ENCODE results near the gene MEGF9. TPM values are rescaled to one million over a fixed set of nuclear protein-coding genes. Genes with fewer than 3 reads are reported as not detected.

Gene MEGF9
- total RNA-seq, 2 experiments from 2014 or later, result 6.4 to 6.7 TPM

DNA sequence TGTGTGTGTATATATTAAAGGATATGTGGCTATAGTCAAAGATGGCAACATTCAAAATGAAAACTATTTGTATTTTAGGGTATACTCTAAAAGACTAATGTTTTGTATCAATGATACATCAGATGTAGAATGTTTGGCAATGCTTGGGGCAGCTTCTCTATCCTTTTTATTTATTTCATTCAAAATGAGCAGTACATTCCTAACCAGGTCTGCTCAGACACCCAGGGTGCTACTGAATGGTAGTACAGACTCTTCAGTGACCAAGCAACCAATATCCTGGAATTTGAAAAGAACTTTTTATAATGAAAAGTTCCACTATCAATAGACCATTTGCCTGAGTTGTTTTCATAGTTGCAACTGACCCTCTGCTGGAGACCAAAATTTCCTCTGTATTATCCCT, 23.9 kb downstream of the MEGF9 start:
- Mint-ChIP-seq H3K4me3 (no peak overlapping the region), H3K36me3 (peaks cover 6% of the 10 kb centered on the region), H3K27ac (no peak overlapping the region), H3K4me1 (peaks cover 29% of the 10 kb centered on the region), H3K9me3 (ENCODE audit: low read depth) (peaks cover 2% of the 10 kb centered on the region), H3K27me3 (no peaks in the 10 kb centered on the region)
- CTCF ChIA-PET, result no interaction called here
- no peak for ATAC-seq
- no peak for DNase-seq

DNA sequence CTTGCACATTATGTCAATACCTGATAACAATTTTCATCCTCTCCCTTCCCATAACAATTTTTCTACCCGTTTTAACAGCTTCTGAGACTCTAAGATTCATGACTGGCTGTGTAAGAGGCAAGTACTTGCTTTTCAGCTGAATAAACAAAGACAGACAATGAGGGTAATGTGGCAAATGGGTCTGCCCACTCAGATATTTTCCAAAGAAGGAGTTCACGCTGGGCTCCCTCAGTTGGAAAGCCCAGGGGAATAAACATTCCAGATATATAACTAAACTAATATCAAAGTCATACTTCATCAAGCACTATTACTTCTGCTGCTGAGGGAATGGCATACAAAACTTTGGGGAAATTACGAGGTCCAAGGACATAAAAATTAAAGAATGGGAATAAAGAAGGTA, 24.4 kb downstream of the MEGF9 start:
- peaks cover 26% of the 10 kb centered on the region for H3K4me1 Mint-ChIP-seq
- peaks cover 6% of the 10 kb centered on the region for H3K36me3 Mint-ChIP-seq
- H3K9me3 Mint-ChIP-seq (ENCODE audit: low read depth), result peaks cover 2% of the 10 kb centered on the region
- DNase-seq (no peak), ATAC-seq (no peak)
- CTCF ChIA-PET, result no interaction called here
- no peaks in the 10 kb centered on the region for H3K27me3 Mint-ChIP-seq
- H3K27ac Mint-ChIP-seq, result no peak overlapping the region
- H3K4me3 Mint-ChIP-seq, result no peak overlapping the region

DNA sequence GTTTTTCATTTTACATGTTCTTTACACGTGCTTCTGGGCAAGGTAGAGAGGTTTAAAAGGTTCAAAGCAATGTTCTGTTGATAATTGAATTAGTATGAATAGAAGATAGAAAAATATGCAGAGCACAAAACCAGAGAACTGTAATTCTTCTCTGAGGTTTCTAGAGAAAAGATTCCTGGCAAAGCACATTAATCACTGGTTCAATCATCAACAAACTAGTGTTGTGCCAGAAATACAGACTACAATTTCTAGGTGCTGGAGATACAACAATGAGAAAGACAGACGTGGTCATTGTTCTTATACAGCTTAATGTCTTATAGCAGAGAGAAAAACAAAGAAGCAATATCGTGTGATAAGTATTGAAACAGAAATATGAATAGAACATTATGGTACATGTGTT, 25.5 kb downstream of the MEGF9 start:
- CTCF ChIA-PET, result no interaction called here
- Mint-ChIP-seq H3K27me3 (no peaks in the 10 kb centered on the region), H3K27ac (no peak overlapping the region), H3K4me3 (no peak overlapping the region), H3K9me3 (ENCODE audit: low read depth) (peaks cover 2% of the 10 kb centered on the region), H3K36me3 (peaks cover 6% of the 10 kb centered on the region), H3K4me1 (peaks cover 15% of the 10 kb centered on the region)
- DNase-seq, result no peak
- ATAC-seq, result no peak

DNA sequence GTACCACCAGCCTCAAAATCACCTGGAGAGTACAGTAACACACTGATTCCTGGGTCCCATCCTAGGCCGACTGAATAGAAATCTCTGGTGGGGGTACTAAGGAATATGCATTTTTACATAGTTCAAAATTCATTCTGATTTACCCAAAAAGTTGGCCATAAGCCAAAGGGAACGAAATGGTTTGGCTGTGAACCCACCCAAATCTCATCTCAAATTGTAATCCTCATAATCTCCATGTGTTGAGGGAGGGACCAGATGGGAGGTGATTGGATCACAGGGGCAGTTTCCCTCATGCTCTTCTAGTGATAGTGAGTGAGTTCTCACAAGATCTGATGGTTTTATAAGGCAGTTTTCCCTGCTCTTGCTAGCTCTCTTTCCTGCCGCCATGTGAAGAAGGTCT, 31.1 kb downstream of the MEGF9 start:
- no peaks in the 10 kb centered on the region for H3K4me1 Mint-ChIP-seq
- CTCF ChIA-PET, result no interaction called here

DNA sequence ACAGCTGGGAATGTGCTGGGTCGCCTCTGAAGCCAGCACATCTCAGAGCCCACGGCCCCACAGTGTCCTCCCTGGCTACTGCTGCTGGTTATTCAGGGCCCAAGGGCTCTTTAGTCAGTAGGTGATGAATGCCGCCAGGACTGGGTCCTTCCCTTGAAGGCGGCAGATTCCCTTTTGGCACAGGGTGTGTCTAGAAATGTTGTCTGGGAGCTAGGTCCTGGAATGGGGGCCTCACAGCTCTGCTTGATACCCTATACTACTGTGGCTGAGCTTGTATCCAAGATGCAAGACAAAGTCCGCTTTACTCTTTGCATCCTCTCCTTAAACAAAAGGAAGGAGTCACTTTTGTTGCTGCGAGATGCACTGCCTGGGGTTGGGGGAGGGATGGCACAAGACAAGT, 33.1 kb downstream of the MEGF9 start:
- H3K4me1 Mint-ChIP-seq, result no peaks in the 10 kb centered on the region
- H3K27me3 Mint-ChIP-seq, result no peaks in the 10 kb centered on the region
- no peak for ATAC-seq
- H3K27ac Mint-ChIP-seq, result no peak overlapping the region
- peaks cover 2% of the 10 kb centered on the region for H3K9me3 Mint-ChIP-seq (ENCODE audit: low read depth)
- no peak for DNase-seq
- peaks cover 3% of the 10 kb centered on the region for H3K36me3 Mint-ChIP-seq
- CTCF ChIA-PET, result interaction anchor here (0.6 kb wide), 1 partner anchor 192 kb away, joined by 3 read pairs; no protein-coding TSS in a partner anchor
- no peak overlapping the region for H3K4me3 Mint-ChIP-seq

More for the DNA sequence above, 31.1 kb downstream of the MEGF9 start:
- Mint-ChIP-seq H3K27me3 (no peaks in the 10 kb centered on the region), H3K27ac (no peak overlapping the region), H3K9me3 (ENCODE audit: low read depth) (peaks cover 2% of the 10 kb centered on the region), H3K36me3 (peaks cover 3% of the 10 kb centered on the region), H3K4me3 (no peak overlapping the region)
- ATAC-seq (no peak), DNase-seq (no peak)

DNA sequence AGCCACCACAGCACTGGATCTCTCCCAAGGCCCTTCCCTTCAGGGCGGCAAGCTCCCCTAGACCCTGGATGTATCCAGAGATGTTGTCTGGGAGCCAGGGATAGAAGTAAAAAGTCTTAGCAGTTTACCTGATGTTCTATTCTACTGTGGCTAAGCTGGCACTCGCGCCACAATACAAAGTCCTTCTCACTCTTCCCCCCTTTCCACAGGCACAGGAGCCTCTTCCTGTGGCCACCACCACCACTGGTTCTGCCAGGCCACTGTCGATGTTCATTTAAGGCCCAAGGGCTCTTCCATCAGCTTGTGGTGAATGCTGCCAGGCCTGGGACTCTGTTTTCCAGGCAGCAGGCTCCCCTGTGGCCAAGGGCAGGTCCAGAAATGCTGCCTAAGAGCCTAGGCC, 33.7 kb downstream of the MEGF9 start:
- no peak for DNase-seq
- no peak overlapping the region for H3K27ac Mint-ChIP-seq
- H3K9me3 Mint-ChIP-seq (ENCODE audit: low read depth), result no peaks in the 10 kb centered on the region
- no peak overlapping the region for H3K4me3 Mint-ChIP-seq
- H3K4me1 Mint-ChIP-seq, result no peaks in the 10 kb centered on the region
- ATAC-seq, result no peak
- CTCF ChIA-PET, result interaction anchor here (1.2 kb wide), 1 partner anchor 20 kb away, joined by 4 read pairs; no protein-coding TSS in a partner anchor
- H3K36me3 Mint-ChIP-seq, result peaks cover 1% of the 10 kb centered on the region
- no peaks in the 10 kb centered on the region for H3K27me3 Mint-ChIP-seq

DNA sequence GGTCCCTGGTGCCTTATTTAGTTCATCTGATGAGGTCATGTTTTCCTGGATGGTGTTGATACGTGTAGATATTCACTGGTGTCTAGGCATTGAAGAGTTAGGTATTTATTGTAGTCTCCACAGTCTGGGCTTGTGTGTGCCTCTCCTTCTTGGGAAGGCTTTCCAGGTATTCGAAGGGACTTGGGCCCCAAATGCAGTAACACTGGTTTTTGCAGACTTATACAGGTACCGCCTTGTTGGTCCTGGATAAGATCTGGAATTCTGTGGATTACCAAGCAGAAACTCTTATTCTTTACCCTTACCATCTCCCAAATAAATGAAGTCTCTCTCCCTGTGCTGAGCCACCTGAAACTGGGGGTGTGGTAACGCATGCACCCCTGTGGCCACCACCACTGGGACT, 34.1 kb downstream of the MEGF9 start:
- no peaks in the 10 kb centered on the region for H3K4me1 Mint-ChIP-seq
- no peak overlapping the region for H3K27ac Mint-ChIP-seq
- no peaks in the 10 kb centered on the region for H3K27me3 Mint-ChIP-seq
- peaks cover 1% of the 10 kb centered on the region for H3K36me3 Mint-ChIP-seq
- H3K4me3 Mint-ChIP-seq, result no peak overlapping the region
- CTCF ChIA-PET, result interaction anchor here (1.2 kb wide), 1 partner anchor 19 kb away, joined by 4 read pairs; no protein-coding TSS in a partner anchor
- no peaks in the 10 kb centered on the region for H3K9me3 Mint-ChIP-seq (ENCODE audit: low read depth)
- DNase-seq (no peak), ATAC-seq (no peak)

DNA sequence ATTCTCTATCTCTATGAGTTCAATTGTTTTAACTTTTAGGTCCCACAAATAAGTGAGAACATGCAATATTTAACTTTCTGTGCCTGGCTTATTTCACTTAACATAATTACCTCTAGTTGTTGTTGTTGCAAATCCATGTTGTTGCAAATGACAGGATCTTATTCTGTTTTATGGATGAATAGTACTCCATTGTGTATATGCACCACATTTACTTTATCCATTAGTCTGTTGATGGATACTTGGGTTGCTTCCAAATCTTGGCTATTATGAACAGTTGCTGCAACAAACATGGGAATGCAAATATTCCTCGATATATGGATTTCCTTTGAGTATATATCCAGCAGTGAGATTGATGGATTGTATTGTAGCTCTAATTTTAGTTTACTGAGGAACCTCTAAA, 36.3 kb downstream of the MEGF9 start:
- Mint-ChIP-seq H3K4me1 (no peaks in the 10 kb centered on the region), H3K27me3 (no peaks in the 10 kb centered on the region), H3K4me3 (no peak overlapping the region), H3K27ac (no peak overlapping the region), H3K36me3 (peaks cover 1% of the 10 kb centered on the region), H3K9me3 (ENCODE audit: low read depth) (no peaks in the 10 kb centered on the region)
- DNase-seq, result no peak
- ATAC-seq, result no peak
- CTCF ChIA-PET, result no interaction called here

DNA sequence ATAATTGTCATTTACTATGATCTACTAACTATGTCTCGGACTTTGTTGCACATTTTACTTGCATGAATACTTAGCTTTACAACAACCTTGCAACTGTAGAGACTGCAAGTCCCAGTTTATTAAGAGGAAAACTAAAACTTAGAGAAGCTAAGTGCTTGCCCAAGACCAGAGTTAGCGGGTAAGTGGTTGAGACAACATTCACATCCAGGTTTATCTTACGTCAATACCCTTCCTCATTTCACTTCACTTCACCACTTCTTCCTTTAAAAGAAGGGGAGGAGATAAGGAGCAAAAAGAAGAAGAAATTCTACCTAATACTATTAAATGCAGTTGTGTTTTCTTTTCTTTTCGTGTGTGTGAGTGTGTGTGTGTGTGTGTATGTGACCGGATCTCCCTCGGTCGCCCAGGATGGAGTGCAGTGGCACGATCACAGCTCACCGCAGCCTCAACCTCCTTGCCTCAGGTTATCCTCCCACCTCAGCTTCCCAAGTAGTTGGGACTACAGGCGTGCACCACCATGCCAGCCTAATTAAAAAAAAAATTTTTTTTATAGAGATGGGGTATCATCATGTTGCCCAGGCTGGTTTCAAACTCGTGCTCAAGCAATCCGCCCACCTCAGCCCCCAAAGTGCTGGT, 37.4 kb downstream of the MEGF9 start:
- Mint-ChIP-seq H3K27ac (no peak overlapping the region), H3K4me1 (no peaks in the 10 kb centered on the region), H3K4me3 (no peak overlapping the region), H3K36me3 (peaks cover 1% of the 10 kb centered on the region), H3K27me3 (no peaks in the 10 kb centered on the region), H3K9me3 (ENCODE audit: low read depth) (no peaks in the 10 kb centered on the region)
- CTCF ChIA-PET, result interaction anchor here (0.7 kb wide), 1 partner anchor 16 kb away, joined by 3 read pairs; no protein-coding TSS in a partner anchor
- no peak for DNase-seq
- no peak for ATAC-seq

DNA sequence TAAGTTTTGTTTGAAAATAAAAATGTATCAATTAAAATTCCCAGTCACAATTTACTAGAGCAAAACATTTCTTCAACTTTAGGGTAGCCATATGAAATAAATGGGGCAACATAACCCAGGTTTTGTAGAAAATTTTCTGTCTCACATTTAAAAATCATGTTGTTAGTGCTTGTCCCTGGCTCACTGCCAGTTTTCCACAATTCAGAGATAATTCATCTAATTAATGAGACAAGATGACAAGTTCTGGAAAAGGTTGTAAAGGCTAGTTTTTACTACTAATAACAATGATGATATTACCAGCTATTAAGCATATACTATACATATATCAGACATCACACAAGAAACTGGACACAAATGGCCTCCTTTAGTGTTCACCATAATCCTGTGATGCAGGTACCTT, 45.9 kb downstream of the MEGF9 start:
- no peak overlapping the region for H3K4me3 Mint-ChIP-seq

DNA sequence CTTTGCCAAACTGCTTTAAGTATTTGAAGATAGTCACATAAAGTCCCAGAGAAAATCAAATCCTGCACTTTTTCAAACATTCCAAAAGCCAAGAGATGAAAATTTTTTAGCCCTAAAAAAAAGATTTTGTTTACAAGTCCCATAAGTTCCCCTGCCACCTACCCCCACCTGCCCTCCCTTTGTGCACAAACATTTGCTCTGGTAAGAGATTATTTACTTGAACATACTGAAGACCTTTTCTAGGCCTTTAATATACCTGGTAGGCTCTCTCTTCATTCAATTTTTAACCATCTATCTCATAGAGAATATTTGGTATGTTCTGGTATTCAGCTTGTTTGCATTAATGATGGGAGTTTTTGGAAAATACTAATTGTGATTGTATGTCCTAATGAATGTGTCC, 50.3 kb downstream of the MEGF9 start:
- H3K4me3 Mint-ChIP-seq, result no peak overlapping the region
- H3K36me3 Mint-ChIP-seq, result peaks cover 5% of the 10 kb centered on the region
- H3K9me3 Mint-ChIP-seq (ENCODE audit: low read depth), result peaks cover 2% of the 10 kb centered on the region
- H3K27ac Mint-ChIP-seq, result no peak overlapping the region
- CTCF ChIA-PET, result no interaction called here
- H3K4me1 Mint-ChIP-seq, result no peaks in the 10 kb centered on the region
- ATAC-seq (no peak), DNase-seq (no peak)
- H3K27me3 Mint-ChIP-seq, result no peaks in the 10 kb centered on the region

More for the DNA sequence above, 45.9 kb downstream of the MEGF9 start:
- peaks cover 5% of the 10 kb centered on the region for H3K36me3 Mint-ChIP-seq
- ATAC-seq (no peak), DNase-seq (no peak)
- H3K9me3 Mint-ChIP-seq (ENCODE audit: low read depth), result peaks cover 2% of the 10 kb centered on the region
- no peaks in the 10 kb centered on the region for H3K27me3 Mint-ChIP-seq
- H3K4me1 Mint-ChIP-seq, result no peaks in the 10 kb centered on the region
- no peak overlapping the region for H3K27ac Mint-ChIP-seq
- CTCF ChIA-PET, result no interaction called here

DNA sequence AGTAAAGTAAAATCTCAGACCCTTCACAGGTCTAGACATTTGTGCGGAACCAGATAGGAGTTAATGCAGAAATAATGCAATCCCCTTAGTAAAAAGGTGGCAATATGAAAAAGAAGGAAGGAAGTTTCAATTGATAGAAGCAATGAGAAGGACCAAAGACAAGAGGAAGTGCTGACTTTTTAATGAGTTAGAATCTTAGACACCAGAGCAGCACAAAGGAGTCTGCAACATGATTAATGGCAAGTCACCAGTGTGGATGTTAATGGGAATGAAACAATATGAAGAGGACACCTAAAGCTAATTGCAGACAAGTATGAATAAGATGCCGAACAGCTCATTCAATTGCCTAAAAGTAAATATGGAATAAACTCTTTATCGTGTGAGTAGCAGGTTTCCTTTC, 50.9 kb downstream of the MEGF9 start:
- no peaks in the 10 kb centered on the region for H3K27me3 Mint-ChIP-seq

DNA sequence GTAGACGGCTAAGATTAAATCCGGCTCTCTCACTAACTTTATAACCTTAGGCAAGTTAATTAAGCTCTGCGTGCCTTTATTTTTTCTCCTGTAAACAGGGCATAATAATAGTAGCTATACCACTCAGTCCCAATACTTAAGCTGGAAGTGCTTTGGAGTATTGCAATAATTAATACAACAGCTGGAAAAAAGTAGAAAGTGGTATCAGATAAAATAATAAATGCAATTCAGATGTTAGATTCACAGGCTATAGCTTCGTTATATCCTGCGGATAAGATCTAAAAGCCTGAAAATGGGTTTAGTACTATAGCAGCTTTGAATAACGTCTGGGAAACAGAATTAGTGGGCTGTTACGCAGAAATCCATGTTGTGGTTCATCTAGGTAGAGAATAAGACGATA, 51.8 kb downstream of the MEGF9 start:
- no peak for DNase-seq
- Mint-ChIP-seq H3K27me3 (no peaks in the 10 kb centered on the region), H3K4me1 (no peaks in the 10 kb centered on the region), H3K4me3 (no peak overlapping the region), H3K36me3 (peaks cover 5% of the 10 kb centered on the region), H3K27ac (no peak overlapping the region), H3K9me3 (ENCODE audit: low read depth) (peaks cover 2% of the 10 kb centered on the region)
- CTCF ChIA-PET, result interaction anchor here (2.7 kb wide), 1 partner anchor 43 kb away, joined by 8 read pairs; no protein-coding TSS in a partner anchor
- no peak for ATAC-seq

More for the DNA sequence above, 50.9 kb downstream of the MEGF9 start:
- no peak for DNase-seq
- peaks cover 2% of the 10 kb centered on the region for H3K9me3 Mint-ChIP-seq (ENCODE audit: low read depth)
- CTCF ChIA-PET, result no interaction called here
- no peak overlapping the region for H3K4me3 Mint-ChIP-seq
- no peaks in the 10 kb centered on the region for H3K4me1 Mint-ChIP-seq
- H3K27ac Mint-ChIP-seq, result no peak overlapping the region
- H3K36me3 Mint-ChIP-seq, result peaks cover 5% of the 10 kb centered on the region
- no peak for ATAC-seq

DNA sequence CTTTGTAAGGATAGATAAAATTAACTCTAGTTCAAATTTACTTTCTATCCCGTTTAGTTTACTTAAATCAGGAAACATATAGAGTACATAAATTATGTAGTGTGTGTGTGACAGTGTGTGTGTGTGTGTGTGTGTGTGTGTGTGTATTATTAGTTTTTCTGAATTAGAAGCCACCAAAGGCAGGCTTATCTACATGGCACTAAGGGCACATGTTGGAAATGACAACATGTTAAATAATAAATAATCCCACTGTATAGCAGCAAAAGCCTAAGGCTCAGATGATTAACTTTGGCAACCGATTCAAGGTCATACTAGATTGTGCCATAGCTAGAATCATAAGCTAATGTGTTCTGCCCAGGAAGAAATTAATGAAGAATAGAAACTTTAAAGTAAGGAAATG, 54.6 kb downstream of the MEGF9 start:
- Mint-ChIP-seq H3K27ac (no peak overlapping the region), H3K4me3 (no peak overlapping the region), H3K4me1 (peaks cover 5% of the 10 kb centered on the region), H3K9me3 (ENCODE audit: low read depth) (no peaks in the 10 kb centered on the region), H3K27me3 (no peaks in the 10 kb centered on the region), H3K36me3 (no peaks in the 10 kb centered on the region)
- ATAC-seq, result no peak
- DNase-seq, result no peak
- CTCF ChIA-PET, result no interaction called here

Data from activated CD8-positive, alpha-beta memory T cell treated with anti-CD3 and anti-CD28 coated beads, Interleukin-2, amount 10 ng/mL, durations not matched to agents 7 days and 5 days (primary cell).